ENCODE measurements around the gene NCOA7.

DNA sequence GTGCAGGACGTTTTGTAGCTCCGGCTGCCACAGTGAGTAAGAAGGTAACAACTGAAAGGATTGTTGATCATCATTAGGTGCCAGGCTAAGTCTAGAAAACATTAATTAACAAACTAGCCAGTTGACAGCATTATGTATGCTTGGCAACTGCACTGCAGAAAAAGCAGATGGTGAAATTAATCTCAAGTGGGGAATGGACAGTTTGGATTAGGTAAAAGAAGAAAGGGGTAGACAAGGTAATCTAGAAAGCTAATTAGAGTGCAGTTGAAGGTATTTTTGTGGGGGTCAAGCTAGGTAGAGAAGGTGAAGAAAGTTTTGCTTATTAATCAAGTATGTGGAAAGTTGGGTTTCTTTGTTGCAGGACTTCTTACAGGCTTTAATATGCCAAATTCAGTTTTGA is 96.2 kb downstream of the NCOA7 start:
- TF ChIP-seq, protein P1, sequence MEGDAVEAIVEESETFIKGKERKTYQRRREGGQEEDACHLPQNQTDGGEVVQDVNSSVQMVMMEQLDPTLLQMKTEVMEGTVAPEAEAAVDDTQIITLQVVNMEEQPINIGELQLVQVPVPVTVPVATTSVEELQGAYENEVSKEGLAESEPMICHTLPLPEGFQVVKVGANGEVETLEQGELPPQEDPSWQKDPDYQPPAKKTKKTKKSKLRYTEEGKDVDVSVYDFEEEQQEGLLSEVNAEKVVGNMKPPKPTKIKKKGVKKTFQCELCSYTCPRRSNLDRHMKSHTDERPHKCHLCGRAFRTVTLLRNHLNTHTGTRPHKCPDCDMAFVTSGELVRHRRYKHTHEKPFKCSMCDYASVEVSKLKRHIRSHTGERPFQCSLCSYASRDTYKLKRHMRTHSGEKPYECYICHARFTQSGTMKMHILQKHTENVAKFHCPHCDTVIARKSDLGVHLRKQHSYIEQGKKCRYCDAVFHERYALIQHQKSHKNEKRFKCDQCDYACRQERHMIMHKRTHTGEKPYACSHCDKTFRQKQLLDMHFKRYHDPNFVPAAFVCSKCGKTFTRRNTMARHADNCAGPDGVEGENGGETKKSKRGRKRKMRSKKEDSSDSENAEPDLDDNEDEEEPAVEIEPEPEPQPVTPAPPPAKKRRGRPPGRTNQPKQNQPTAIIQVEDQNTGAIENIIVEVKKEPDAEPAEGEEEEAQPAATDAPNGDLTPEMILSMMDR (IDR thresholded peaks at IDR 0.05) = no peak
- no peak for TF ChIP-seq POLR2A (IDR thresholded peaks at IDR 0.05)
